Vagina (tissue), 2 donors: ENCODE results near the gene BMP5. TPM values are rescaled to one million over a fixed set of nuclear protein-coding genes. Genes with fewer than 3 reads are reported as not detected.
A peak's percentile ranks its signal among the peaks of the same experiment; 100 is the strongest.

Source experiments
- DNase-seq, 2 donors: peaks; one replicate each; pipeline ENCODE4 v3.0.0-alpha.2; 2017; ENCODE audit errors: extremely low spot score in 2 of 2
- H3K27ac ChIP-seq: fragments of 200-600 bp; sonication (generic); one replicate; pipeline ENCODE4 v1.5.1; 2019
- H3K27me3 ChIP-seq: fragments of 200-600 bp; sonication (generic); one replicate; pipeline ENCODE4 v1.5.1; 2019
- H3K36me3 ChIP-seq, 2 donors: fragments of 200-600 bp; sonication (generic); one replicate each; pipeline ENCODE4 v1.5.1; 2017 to 2019
- H3K4me1 ChIP-seq: fragments of 200-600 bp; sonication (generic); one replicate; pipeline ENCODE4 v1.5.1; 2019
- H3K4me3 ChIP-seq, 2 donors: fragments of 200-600 bp; sonication (generic); 1 replicate in 1 of 2; 2 replicates in 1 of 2; pipeline ENCODE4 v1.5.1; 2016 to 2019
- H3K9me3 ChIP-seq: fragments of 200-600 bp; sonication (generic); one replicate; pipeline ENCODE4 v1.5.1; 2019
- CTCF ChIP-seq, 3 experiments: fragments of 450-650 bp in 2 of 3; fragments of 200-600 bp in 1 of 3; sonication (generic) in 1 of 3; IDR thresholded peaks; one replicate each; pipeline ENCODE4 v1.5.1; 2017 to 2019; ENCODE audit warnings: antibody characterized with exemption in 3 of 3, mild to moderate bottlenecking in 2 of 3, moderate library complexity in 2 of 3
- POLR2A ChIP-seq, 2 donors: fragments of 450-650 bp; IDR thresholded peaks; one replicate each; pipeline ENCODE4 v1.6.1; 2017; ENCODE audit warnings: antibody characterized with exemption in 2 of 2, mild to moderate bottlenecking in 2 of 2, moderate library complexity in 2 of 2
- POLR2AphosphoS5 ChIP-seq, 2 donors: sonication (generic); formaldehyde crosslinking; IDR thresholded peaks; one replicate each; pipeline ENCODE4 v1.9.0; 2017; ENCODE audit warnings: antibody characterized with exemption in 2 of 2, mild to moderate bottlenecking in 2 of 2, low read depth in 1 of 2; ENCODE audit not compliant: insufficient read depth in 1 of 2
- intact Hi-C: fragments of 100-400 bp; cut with DNase I; formaldehyde crosslinking; loops from one replicate; pipeline ENCODE4 v1.15.1; 2023
- total RNA-seq: library from RNA; depleted of rRNA; stranded (reverse); fragments of >200 nt; gene quantifications from one replicate; pipeline ENCODE4 v1.2.3, GENCODE V29; 2016

The BMP5 gene
- total RNA-seq, 1 donor from 2014 or later: not detected

- Histone ChIP-seq H3K4me1 (no peaks in the 10 kb centered on the region), H3K9me3 (no peaks in the 10 kb centered on the region), H3K27ac (no peak overlapping the region), H3K27me3 (no peaks in the 10 kb centered on the region), H3K36me3 (no peaks in the 10 kb centered on the region), H3K4me3 (no peak overlapping the region)
- TF ChIP-seq CTCF (IDR thresholded peaks at IDR 0.05) (no peak), POLR2AphosphoS5 (IDR thresholded peaks at IDR 0.05; ENCODE audit: insufficient read depth in 1 of 2, low read depth in 1 of 2) (no peak), POLR2A (IDR thresholded peaks at IDR 0.05) (no peak)
- intact Hi-C loops: no loop called here
- no peak for DNase-seq
Observed at GRCh38 chr6:55888917-55889316, 13.5 kb upstream of the BMP5 start.

- Histone ChIP-seq H3K4me1 (peaks cover 13% of the 10 kb centered on the region), H3K36me3 (no peaks in the 10 kb centered on the region), H3K27me3 (no peaks in the 10 kb centered on the region), H3K4me3 (no peak overlapping the region), H3K9me3 (no peaks in the 10 kb centered on the region), H3K27ac (no peak overlapping the region)
- no peak for TF ChIP-seq POLR2A (IDR thresholded peaks at IDR 0.05)
- TF ChIP-seq POLR2AphosphoS5 (IDR thresholded peaks at IDR 0.05; ENCODE audit: insufficient read depth in 1 of 2, low read depth in 1 of 2): no peak
- TF ChIP-seq CTCF (IDR thresholded peaks at IDR 0.05): peak in 1 of 3 experiments; percentile 25
- intact Hi-C loops: no loop called here
- no peak for DNase-seq
Observed at GRCh38 chr6:55886185-55886836, 10.9 kb upstream of the BMP5 start.

GRCh38 chr6:55882718-55883569 is 7.6 kb upstream of the BMP5 start:
- Histone ChIP-seq H3K4me3 (no peak overlapping the region), H3K36me3 (no peaks in the 10 kb centered on the region), H3K9me3 (no peaks in the 10 kb centered on the region), H3K4me1 (peaks cover 13% of the 10 kb centered on the region), H3K27ac (no peak overlapping the region), H3K27me3 (no peaks in the 10 kb centered on the region)
- TF ChIP-seq POLR2AphosphoS5 (IDR thresholded peaks at IDR 0.05; ENCODE audit: insufficient read depth in 1 of 2, low read depth in 1 of 2) (no peak), CTCF (IDR thresholded peaks at IDR 0.05) (no peak), POLR2A (IDR thresholded peaks at IDR 0.05) (no peak)
- no peak for DNase-seq
- intact Hi-C loops: no loop called here

- Histone ChIP-seq H3K36me3 (no peaks in the 10 kb centered on the region), H3K27ac (no peak overlapping the region), H3K27me3 (no peaks in the 10 kb centered on the region), H3K4me1 (no peaks in the 10 kb centered on the region), H3K9me3 (no peaks in the 10 kb centered on the region), H3K4me3 (no peak overlapping the region)
- no peak for DNase-seq
- intact Hi-C loops: no loop called here
- no peak for TF ChIP-seq POLR2AphosphoS5 (IDR thresholded peaks at IDR 0.05; ENCODE audit: insufficient read depth in 1 of 2, low read depth in 1 of 2)
- TF ChIP-seq CTCF (IDR thresholded peaks at IDR 0.05): no peak
- TF ChIP-seq POLR2A (IDR thresholded peaks at IDR 0.05): no peak
Observed at GRCh38 chr6:55877283-55877682, 1.9 kb upstream of the BMP5 start.

- Histone ChIP-seq H3K9me3 (no peaks in the 10 kb centered on the region), H3K27me3 (no peaks in the 10 kb centered on the region), H3K4me3 (no peak overlapping the region), H3K27ac (no peak overlapping the region), H3K36me3 (no peaks in the 10 kb centered on the region), H3K4me1 (no peaks in the 10 kb centered on the region)
- TF ChIP-seq POLR2A (IDR thresholded peaks at IDR 0.05): no peak
- TF ChIP-seq CTCF (IDR thresholded peaks at IDR 0.05): no peak
- no peak for TF ChIP-seq POLR2AphosphoS5 (IDR thresholded peaks at IDR 0.05; ENCODE audit: insufficient read depth in 1 of 2, low read depth in 1 of 2)
- no peak for DNase-seq
- intact Hi-C loops: no loop called here
Observed at GRCh38 chr6:55874316-55874715, 1.1 kb downstream of the BMP5 start.
